Dermis blood vessel endothelial cell (primary cell): ENCODE data around the gene ARMC12. TPM values are rescaled to one million over a fixed set of nuclear protein-coding genes. Genes with fewer than 3 reads are reported as not detected.
"Not testable (repeated sequence)": the region's sequence is repeated elsewhere in the genome, so short reads cannot be mapped to it uniquely, and the experiment has no call there.

Experiments
- DNase-seq: peaks from one replicate; pipeline ENCODE4 v3.0.0; 2010
- total RNA-seq: library from RNA; depleted of rRNA; stranded (reverse); fragments of >200 nt; gene quantifications from 2 replicates; pipeline ENCODE4 v1.2.3, GENCODE V29; 2014

ARMC12 gene
- total RNA-seq, 1 donor from 2014 or later: 0.34 TPM

- DNase-seq: no peak
Measured at GRCh38 chr6:35718911-35719381, 17.9 kb upstream of the ARMC12 start.

GRCh38 chr6:35719404-35719829 lies 17.4 kb upstream of the ARMC12 start:
- DNase-seq: no peak

GRCh38 chr6:35719830-35720733 lies 16.8 kb upstream of the ARMC12 start:
- DNase-seq: peak; percentile 56

GRCh38 chr6:35722121-35722761 lies 14.6 kb upstream of the ARMC12 start:
- no peak for DNase-seq

- no peak for DNase-seq
Measured at GRCh38 chr6:35723587-35723986, 13.2 kb upstream of the ARMC12 start.

- DNase-seq: no peak
Measured at GRCh38 chr6:35724059-35724458, 12.8 kb upstream of the ARMC12 start.

GRCh38 chr6:35724471-35724870 lies 12.4 kb upstream of the ARMC12 start:
- DNase-seq: no peak

GRCh38 chr6:35725081-35725708 lies 11.6 kb upstream of the ARMC12 start:
- DNase-seq: no peak

GRCh38 chr6:35725721-35726438 lies 11.0 kb upstream of the ARMC12 start:
- DNase-seq: no peak

- peak; percentile 72 for DNase-seq
Measured at GRCh38 chr6:35727231-35727934, 9.4 kb upstream of the ARMC12 start.

GRCh38 chr6:35727935-35728682 lies 8.7 kb upstream of the ARMC12 start:
- DNase-seq: peak; percentile 94

- DNase-seq: no peak
Measured at GRCh38 chr6:35728683-35729678, 7.9 kb upstream of the ARMC12 start.

GRCh38 chr6:35729722-35730121 lies 7.1 kb upstream of the ARMC12 start:
- DNase-seq: no peak

- no peak for DNase-seq
Measured at GRCh38 chr6:35730745-35731413, 6.0 kb upstream of the ARMC12 start.

GRCh38 chr6:35731414-35731735 lies 5.5 kb upstream of the ARMC12 start:
- peak; percentile 90 for DNase-seq

GRCh38 chr6:35731736-35732532 lies 4.9 kb upstream of the ARMC12 start:
- peak; percentile 93 for DNase-seq

GRCh38 chr6:35733633-35734032 lies 3.2 kb upstream of the ARMC12 start:
- DNase-seq: no peak

GRCh38 chr6:35734319-35734718 lies 2.5 kb upstream of the ARMC12 start:
- not testable (repeated sequence) for DNase-seq

GRCh38 chr6:35735452-35735851 lies 1.4 kb upstream of the ARMC12 start:
- DNase-seq: no peak
